Psoas muscle (tissue), 8 donors: ENCODE results near the gene HSD17B8. TPM values are rescaled to one million over a fixed set of nuclear protein-coding genes. Genes with fewer than 3 reads are reported as not detected.
"Not testable (repeated sequence)": the region's sequence is repeated elsewhere in the genome, so short reads cannot be mapped to it uniquely, and the experiment has no call there.

Experiments used
- ATAC-seq, 4 donors: fragments of 200-7000 bp; cut with Tn5 transposase; one replicate each; pipeline ENCODE4 v1.9.1; 2020; ENCODE audit warnings: moderate library complexity in 3 of 4, mild to moderate bottlenecking in 2 of 4
- DNase-seq, 2 donors: peaks; one replicate each; pipeline ENCODE4 v3.0.0-alpha.2; 2020
- H3K27ac ChIP-seq: fragments of 200-600 bp; one replicate; pipeline ENCODE4 v1.8.0; 2022
- H3K27me3 ChIP-seq, 3 donors: fragments of 200-600 bp in 1 of 3; one replicate each; pipeline versions ENCODE4 v1.6.1 to v1.8.0; 2013 to 2022; ENCODE audit warnings: low read length in 2 of 3, mild to moderate bottlenecking in 2 of 3, moderate library complexity in 1 of 3; ENCODE audit not compliant: insufficient read depth in 3 of 3
- H3K36me3 ChIP-seq, 2 donors: fragments of 200-600 bp in 1 of 2; one replicate each; pipeline versions ENCODE4 v1.6.1 to v1.8.0; 2013 to 2022; ENCODE audit warnings: low read depth in 1 of 2, mild to moderate bottlenecking in 1 of 2, moderate library complexity in 1 of 2; ENCODE audit not compliant: insufficient read depth in 1 of 2
- H3K4me1 ChIP-seq: fragments of 200-600 bp; one replicate; pipeline ENCODE4 v1.8.0; 2022
- H3K4me3 ChIP-seq: fragments of 200-600 bp; one replicate; pipeline ENCODE4 v1.8.0; 2022; ENCODE audit warnings: mild to moderate bottlenecking
- H3K9me3 ChIP-seq: fragments of 200-600 bp; one replicate; pipeline ENCODE4 v1.8.0; 2022
- CTCF ChIP-seq: fragments of 200-600 bp; IDR thresholded peaks from one replicate; pipeline ENCODE4 v1.8.0; 2022; ENCODE audit warnings: antibody characterized with exemption
- WGBS, 3 donors: extraction: QIAGEN DNeasy Blood & Tissue Kit; methylation state at CpG; one replicate each; pipeline versions ENCODE4 v1.1.6 to v1.1.7; 2013; 5-methylcytosine and 5-hydroxymethylcytosine counted together
- intact Hi-C, 2 donors: fragments of 100-400 bp; cut with DNase I; formaldehyde crosslinking; loops; one replicate each; pipeline versions ENCODE4 v1.11.0 to v1.14.2; 2022
- polyA plus RNA-seq, 3 donors: library from polyadenylated mRNA; stranded (reverse); fragments of 200-250 nt; gene quantifications; one replicate each; pipeline ENCODE4 v1.2.3, GENCODE V29; 2013
- total RNA-seq, 4 donors: library from RNA; stranded (reverse); fragmentation: NEBNext Ultra II Directional in 2 of 4; extraction: Animal tissue kit (Norgen Biotek cat#: 25700) in 2 of 4; gene quantifications; one replicate each; pipeline versions ENCODE4 v1.2.1 to v1.2.4, GENCODE V29; 2021 to 2023
- donor health status: healthy with polysubstance abuse.
- donor health status: DM: no; HTN: no; CAD: no; lungs with moderate emphysema.
- donor health status: Bipolar disorder and iron deficiency.
- donor health status: healthy.
- donor health status: DM: yes; HTN: yes; CAD: no.
- donor health status: DM: no; HTN: no; CAD: no.
- donor health status: DM: no; HTN: no; CAD: no.
- donor health status: DM: yes; HTN: yes; CAD: no.

Gene HSD17B8
- total and polyA plus RNA-seq, 7 donors, result 5.3 to 18.9 (median 10.3) TPM

DNA sequence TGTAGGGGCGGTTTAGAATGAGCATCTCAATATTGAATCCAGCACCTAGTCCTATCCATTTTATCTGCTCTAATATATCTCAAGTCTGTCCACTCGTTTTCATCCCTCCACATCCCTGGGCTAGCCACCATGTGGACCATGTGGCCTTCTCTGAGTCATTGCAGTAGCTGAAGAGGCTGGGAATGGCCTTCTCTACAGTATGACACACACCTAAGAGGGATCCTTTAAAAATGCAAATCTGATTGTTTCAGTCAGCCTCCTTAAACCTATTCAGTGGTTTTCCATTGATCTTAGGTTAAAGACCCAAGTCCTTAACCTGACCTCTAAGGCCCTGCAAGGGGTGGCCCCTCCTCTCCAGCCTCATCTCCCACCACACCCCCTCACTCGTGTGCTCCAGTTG lies 13.2 kb downstream of the HSD17B8 start:
- Histone ChIP-seq H3K27me3 (peaks cover 0 to 7% (median 0%) of the 10 kb centered on the region in 3 donors), H3K36me3 (no peaks in the 10 kb centered on the region), H3K4me3 (no peak overlapping the region), H3K4me1 (peaks cover 7% of the 10 kb centered on the region), H3K27ac (no peak overlapping the region), H3K9me3 (no peaks in the 10 kb centered on the region)
- 55 to 62% (median 62%) methylated on average over 3 of the region's 3 CpGs for WGBS, 3 donors
- intact Hi-C loops, result no loop called here
- ATAC-seq (no peak), DNase-seq (no peak)
- TF ChIP-seq CTCF, result no peak

- H3K27me3 ChIP-seq, DNase-seq, H3K27ac ChIP-seq, intact Hi-C loops, H3K9me3 ChIP-seq, H3K4me3 ChIP-seq, H3K4me1 ChIP-seq, H3K36me3 ChIP-seq, ATAC-seq: not testable (repeated sequence)
- 49 to 52% (median 51%) methylated on average over 14 of the region's 14 CpGs for WGBS, 3 donors
Measured at GRCh38 chr6:33226503-33227120, 22.2 kb downstream of the HSD17B8 start.

- no peak overlapping the region for H3K27ac ChIP-seq
- ATAC-seq (no peak), DNase-seq (no peak)
- no peak for TF ChIP-seq CTCF
- WGBS, 3 donors, result 7 to 8% (median 8%) methylated on average over 6 of the region's 6 CpGs
- H3K27me3 ChIP-seq, result peaks cover 0 to 16% (median 4%) of the 10 kb centered on the region in 3 donors
- no peaks in the 10 kb centered on the region for H3K36me3 ChIP-seq
- intact Hi-C loops, result loop anchor here in 1 of 2 donors (5.0 kb wide), 1 partner anchor 68 kb away; no protein-coding TSS in a partner anchor
- H3K4me1 ChIP-seq, result no peaks in the 10 kb centered on the region
- no peaks in the 10 kb centered on the region for H3K9me3 ChIP-seq
- H3K4me3 ChIP-seq, result no peak overlapping the region
Measured at GRCh38 chr6:33235221-33235634, 30.8 kb downstream of the HSD17B8 start.

GRCh38 chr6:33236328-33236727 lies 31.9 kb downstream of the HSD17B8 start:
- H3K9me3 ChIP-seq, result no peaks in the 10 kb centered on the region
- ATAC-seq (no peak), DNase-seq (no peak)
- peaks cover 0 to 16% (median 4%) of the 10 kb centered on the region in 3 donors for H3K27me3 ChIP-seq
- no peak overlapping the region for H3K27ac ChIP-seq
- no peaks in the 10 kb centered on the region for H3K36me3 ChIP-seq
- H3K4me3 ChIP-seq, result no peak overlapping the region
- intact Hi-C loops, result loop anchor here in 1 of 2 donors (5.0 kb wide), 1 partner anchor 69 kb away; no protein-coding TSS in a partner anchor
- H3K4me1 ChIP-seq, result no peaks in the 10 kb centered on the region
- TF ChIP-seq CTCF, result no peak

DNA sequence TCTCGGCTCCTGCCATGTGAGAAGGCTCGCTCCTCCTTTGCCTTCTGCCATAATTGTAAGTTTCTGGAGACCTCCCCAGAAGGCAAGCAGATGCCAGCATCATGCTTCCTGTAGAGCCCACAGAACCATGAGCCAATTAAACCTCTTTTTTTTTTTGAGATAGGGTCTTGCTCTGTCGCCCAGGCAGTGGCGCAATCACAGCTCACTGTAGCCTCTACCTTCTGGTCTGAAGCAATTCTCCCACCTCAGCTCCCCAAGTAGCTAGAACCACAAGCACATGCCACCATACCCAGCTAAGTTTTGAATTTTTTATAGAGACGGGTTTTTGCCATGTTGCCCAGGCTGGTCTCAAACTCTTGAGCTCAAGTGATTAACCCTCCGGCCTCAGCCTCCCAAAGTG lies 32.4 kb downstream of the HSD17B8 start:
- no peak for DNase-seq
- intact Hi-C loops, result loop anchor here in 1 of 2 donors (5.0 kb wide), 1 partner anchor 70 kb away; no protein-coding TSS in a partner anchor
- H3K27me3 ChIP-seq, result peaks cover 0 to 16% (median 4%) of the 10 kb centered on the region in 3 donors
- no peak for TF ChIP-seq CTCF
- H3K4me3 ChIP-seq, result no peak overlapping the region
- H3K4me1 ChIP-seq, result no peaks in the 10 kb centered on the region
- no peak overlapping the region for H3K27ac ChIP-seq
- ATAC-seq, result no peak
- no peaks in the 10 kb centered on the region for H3K36me3 ChIP-seq
- 82 to 86% (median 83%) methylated on average over 6 of the region's 6 CpGs for WGBS, 3 donors
- H3K9me3 ChIP-seq, result no peaks in the 10 kb centered on the region
